Measurements from ENCODE around the gene DEUP1. TPM values are rescaled to one million over a fixed set of nuclear protein-coding genes. Genes with fewer than 3 reads are reported as not detected.
"Not testable (repeated sequence)": the region's sequence is repeated elsewhere in the genome, so short reads cannot be mapped to it uniquely, and the experiment has no call there.

The DEUP1 gene
- polyA plus RNA-seq, 3 donors from 2014 or later = not detected

GRCh38 chr11:93393386-93393785 is 62.8 kb downstream of the DEUP1 start:
- peaks cover 0 to 2% (median 0%) of the 10 kb centered on the region in 6 donors for H3K9me3 Mint-ChIP-seq
- H3K4me1 Mint-ChIP-seq = no peaks in the 10 kb centered on the region
- H3K36me3 Mint-ChIP-seq = no peaks in the 10 kb centered on the region
- H3K27me3 Mint-ChIP-seq (ENCODE audit: low read depth in 3 of 3) = peaks cover 0 to 2% (median 1%) of the 10 kb centered on the region in 3 donors
- H3K4me3 Mint-ChIP-seq = no peak overlapping the region
- DNase-seq = no peak
- no peak overlapping the region for H3K27ac Mint-ChIP-seq

- DNase-seq = no peak
- peaks cover 0 to 4% (median 0%) of the 10 kb centered on the region in 3 donors for H3K36me3 Mint-ChIP-seq
- H3K4me1 Mint-ChIP-seq = no peaks in the 10 kb centered on the region
- H3K27ac Mint-ChIP-seq = no peak overlapping the region
- H3K27me3 Mint-ChIP-seq (ENCODE audit: low read depth in 3 of 3) = peaks cover 0 to 2% (median 1%) of the 10 kb centered on the region in 3 donors
- no peak overlapping the region for H3K4me3 Mint-ChIP-seq
- H3K9me3 Mint-ChIP-seq = peaks cover 0 to 2% (median 0%) of the 10 kb centered on the region in 6 donors
These were observed 63.9 kb downstream of the DEUP1 start for GRCh38 chr11:93394488-93394887.

GRCh38 chr11:93396316-93396715 is 65.8 kb downstream of the DEUP1 start:
- no peak for DNase-seq
- peaks cover 0 to 3% (median 1%) of the 10 kb centered on the region in 3 donors for H3K27me3 Mint-ChIP-seq (ENCODE audit: low read depth in 3 of 3)
- H3K4me1 Mint-ChIP-seq = no peaks in the 10 kb centered on the region
- no peak overlapping the region for H3K27ac Mint-ChIP-seq
- no peak overlapping the region for H3K4me3 Mint-ChIP-seq
- peaks cover 0 to 7% (median under 1%) of the 10 kb centered on the region in 6 donors for H3K9me3 Mint-ChIP-seq
- peaks cover 0 to 4% (median 0%) of the 10 kb centered on the region in 3 donors for H3K36me3 Mint-ChIP-seq

GRCh38 chr11:93403930-93404329 is 73.4 kb downstream of the DEUP1 start:
- peaks cover 0 to 2% (median 0%) of the 10 kb centered on the region in 3 donors for H3K27me3 Mint-ChIP-seq (ENCODE audit: low read depth in 3 of 3)
- no peak for DNase-seq
- no peak overlapping the region for H3K4me3 Mint-ChIP-seq
- H3K36me3 Mint-ChIP-seq = peaks cover 0 to 2% (median 0%) of the 10 kb centered on the region in 3 donors
- peaks cover 0 to 11% (median under 1%) of the 10 kb centered on the region in 6 donors for H3K9me3 Mint-ChIP-seq
- no peaks in the 10 kb centered on the region for H3K4me1 Mint-ChIP-seq
- no peak overlapping the region for H3K27ac Mint-ChIP-seq

- Mint-ChIP-seq H3K4me1 (no peaks in the 10 kb centered on the region), H3K9me3 (peaks cover 0 to 1% (median 0%) of the 10 kb centered on the region in 6 donors), H3K27ac (no peak overlapping the region), H3K36me3 (no peaks in the 10 kb centered on the region), H3K4me3 (no peak overlapping the region), H3K27me3 (ENCODE audit: low read depth in 3 of 3) (peaks cover 0 to 2% (median 0%) of the 10 kb centered on the region in 3 donors)
- no peak for DNase-seq
These were observed 77.3 kb downstream of the DEUP1 start for GRCh38 chr11:93407777-93408401.

GRCh38 chr11:93410441-93410840 is 79.9 kb downstream of the DEUP1 start:
- Mint-ChIP-seq H3K27ac (no peak overlapping the region), H3K9me3 (peaks cover 0 to 1% (median 0%) of the 10 kb centered on the region in 6 donors), H3K36me3 (no peaks in the 10 kb centered on the region), H3K27me3 (ENCODE audit: low read depth in 3 of 3) (peaks cover 0 to 2% (median 0%) of the 10 kb centered on the region in 3 donors), H3K4me1 (no peaks in the 10 kb centered on the region), H3K4me3 (no peak overlapping the region)
- DNase-seq = no peak

- no peak overlapping the region for H3K27ac Mint-ChIP-seq
- H3K4me3 Mint-ChIP-seq = no peak overlapping the region
- peaks cover 0 to 2% (median 0%) of the 10 kb centered on the region in 3 donors for H3K27me3 Mint-ChIP-seq (ENCODE audit: low read depth in 3 of 3)
- no peaks in the 10 kb centered on the region for H3K36me3 Mint-ChIP-seq
- no peak for DNase-seq
- no peaks in the 10 kb centered on the region for H3K4me1 Mint-ChIP-seq
- peaks cover 0 to 5% (median 0%) of the 10 kb centered on the region in 6 donors for H3K9me3 Mint-ChIP-seq
These were observed 81.2 kb downstream of the DEUP1 start for GRCh38 chr11:93411705-93412104.

- Mint-ChIP-seq H3K9me3 (peaks cover 0 to 2% (median 0%) of the 10 kb centered on the region in 6 donors), H3K4me3 (no peak overlapping the region), H3K27ac (no peak overlapping the region), H3K27me3 (ENCODE audit: low read depth in 3 of 3) (peaks cover 0 to 2% (median 2%) of the 10 kb centered on the region in 3 donors), H3K36me3 (no peaks in the 10 kb centered on the region), H3K4me1 (no peaks in the 10 kb centered on the region)
- DNase-seq = no peak
These were observed 101.7 kb downstream of the DEUP1 start for GRCh38 chr11:93432247-93432646.

- not testable (repeated sequence) for H3K9me3 Mint-ChIP-seq, H3K36me3 Mint-ChIP-seq, H3K27ac Mint-ChIP-seq, H3K4me3 Mint-ChIP-seq, H3K4me1 Mint-ChIP-seq, DNase-seq
- peaks cover 0 to 10% (median 3%) of the 10 kb centered on the region in 3 donors for H3K27me3 Mint-ChIP-seq (ENCODE audit: low read depth in 3 of 3)
These were observed 112.7 kb downstream of the DEUP1 start for GRCh38 chr11:93443232-93443631.

GRCh38 chr11:93444617-93445073 is 114.1 kb downstream of the DEUP1 start:
- no peak for DNase-seq
- H3K36me3 Mint-ChIP-seq = no peaks in the 10 kb centered on the region
- H3K27me3 Mint-ChIP-seq (ENCODE audit: low read depth in 3 of 3) = peaks cover 0 to 12% (median 3%) of the 10 kb centered on the region in 3 donors
- no peak overlapping the region for H3K4me3 Mint-ChIP-seq
- no peak overlapping the region for H3K27ac Mint-ChIP-seq
- H3K4me1 Mint-ChIP-seq = no peaks in the 10 kb centered on the region
- peaks cover 0 to 6% (median 0%) of the 10 kb centered on the region in 6 donors for H3K9me3 Mint-ChIP-seq

GRCh38 chr11:93458286-93458685 is 127.7 kb downstream of the DEUP1 start:
- no peaks in the 10 kb centered on the region for H3K36me3 Mint-ChIP-seq
- H3K4me3 Mint-ChIP-seq = no peak overlapping the region
- peaks cover 0 to 3% (median 0%) of the 10 kb centered on the region in 6 donors for H3K9me3 Mint-ChIP-seq
- peaks cover 2 to 7% (median 5%) of the 10 kb centered on the region in 3 donors for H3K27me3 Mint-ChIP-seq (ENCODE audit: low read depth in 3 of 3)
- H3K27ac Mint-ChIP-seq = no peak overlapping the region
- no peak for DNase-seq
- H3K4me1 Mint-ChIP-seq = no peaks in the 10 kb centered on the region

GRCh38 chr11:93463666-93464065 is 133.1 kb downstream of the DEUP1 start:
- not testable (repeated sequence) for H3K4me3 Mint-ChIP-seq; H3K36me3 Mint-ChIP-seq; H3K27me3 Mint-ChIP-seq (ENCODE audit: low read depth in 3 of 3); H3K9me3 Mint-ChIP-seq; H3K27ac Mint-ChIP-seq; DNase-seq; H3K4me1 Mint-ChIP-seq

GRCh38 chr11:93464927-93465540 is 134.5 kb downstream of the DEUP1 start:
- Mint-ChIP-seq H3K4me1 (no peaks in the 10 kb centered on the region), H3K27ac (no peak overlapping the region), H3K9me3 (peaks cover 0 to 3% (median 0%) of the 10 kb centered on the region in 6 donors), H3K27me3 (ENCODE audit: low read depth in 3 of 3) (peaks cover 0 to 4% (median 2%) of the 10 kb centered on the region in 3 donors), H3K36me3 (no peaks in the 10 kb centered on the region), H3K4me3 (no peak overlapping the region)
- no peak for DNase-seq

GRCh38 chr11:93467054-93467453 is 136.5 kb downstream of the DEUP1 start:
- no peak overlapping the region for H3K27ac Mint-ChIP-seq
- no peaks in the 10 kb centered on the region for H3K4me1 Mint-ChIP-seq
- no peak overlapping the region for H3K4me3 Mint-ChIP-seq
- H3K9me3 Mint-ChIP-seq = peaks cover 0 to 3% (median 0%) of the 10 kb centered on the region in 6 donors
- peaks cover 0 to 2% (median 2%) of the 10 kb centered on the region in 3 donors for H3K27me3 Mint-ChIP-seq (ENCODE audit: low read depth in 3 of 3)
- H3K36me3 Mint-ChIP-seq = no peaks in the 10 kb centered on the region
- no peak for DNase-seq

Data from immature natural killer cell (primary cell).